ENCODE data around the gene FPR1.

DNA sequence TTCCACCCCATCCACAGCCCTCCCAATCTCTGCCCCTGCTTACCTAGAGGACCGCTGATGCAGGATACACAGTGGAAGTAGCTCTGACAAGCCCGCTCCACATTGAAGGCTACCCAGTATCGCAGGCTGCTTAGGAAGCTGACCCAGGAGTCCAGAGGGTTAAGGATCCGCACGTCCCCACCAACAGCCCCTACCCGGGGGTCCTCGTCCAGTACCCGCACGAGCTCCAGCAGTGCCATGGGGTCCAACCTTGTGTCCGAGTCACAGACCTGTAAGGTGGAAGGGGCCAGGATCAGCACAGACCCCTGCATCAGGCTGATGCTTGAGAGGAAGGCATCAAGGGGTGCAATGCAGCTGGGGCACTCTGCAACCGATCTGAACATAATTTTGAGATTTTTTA, 34.8 kb downstream of the FPR1 start:
- TF ChIP-seq, protein P1, sequence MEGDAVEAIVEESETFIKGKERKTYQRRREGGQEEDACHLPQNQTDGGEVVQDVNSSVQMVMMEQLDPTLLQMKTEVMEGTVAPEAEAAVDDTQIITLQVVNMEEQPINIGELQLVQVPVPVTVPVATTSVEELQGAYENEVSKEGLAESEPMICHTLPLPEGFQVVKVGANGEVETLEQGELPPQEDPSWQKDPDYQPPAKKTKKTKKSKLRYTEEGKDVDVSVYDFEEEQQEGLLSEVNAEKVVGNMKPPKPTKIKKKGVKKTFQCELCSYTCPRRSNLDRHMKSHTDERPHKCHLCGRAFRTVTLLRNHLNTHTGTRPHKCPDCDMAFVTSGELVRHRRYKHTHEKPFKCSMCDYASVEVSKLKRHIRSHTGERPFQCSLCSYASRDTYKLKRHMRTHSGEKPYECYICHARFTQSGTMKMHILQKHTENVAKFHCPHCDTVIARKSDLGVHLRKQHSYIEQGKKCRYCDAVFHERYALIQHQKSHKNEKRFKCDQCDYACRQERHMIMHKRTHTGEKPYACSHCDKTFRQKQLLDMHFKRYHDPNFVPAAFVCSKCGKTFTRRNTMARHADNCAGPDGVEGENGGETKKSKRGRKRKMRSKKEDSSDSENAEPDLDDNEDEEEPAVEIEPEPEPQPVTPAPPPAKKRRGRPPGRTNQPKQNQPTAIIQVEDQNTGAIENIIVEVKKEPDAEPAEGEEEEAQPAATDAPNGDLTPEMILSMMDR (IDR thresholded peaks at IDR 0.05): no peak
- TF ChIP-seq POLR2A (IDR thresholded peaks at IDR 0.05) (no peak), POLR2AphosphoS5 (IDR thresholded peaks at IDR 0.05; ENCODE audit: insufficient read depth in 1 of 2, low read depth in 1 of 2) (no peak)

All from vagina (tissue), 2 donors.